ENCODE measurements around the gene MTARC1. TPM values are rescaled to one million over a fixed set of nuclear protein-coding genes. Genes with fewer than 3 reads are reported as not detected.

Gene MTARC1
- total and polyA plus RNA-seq, 2 of the 4 experiments (the other 2 are of a cell fraction) = 0.18 to 0.55 TPM

GRCh38 chr1:220800262-220800661, 13.5 kb downstream of the MTARC1 start:
- Histone ChIP-seq H4K91ac (ENCODE audit: insufficient read depth, low read depth, low read length) (no peak overlapping the region), H4K20me1 (ENCODE audit: insufficient read depth, low read length) (no peaks in the 10 kb centered on the region), H2BK15ac (ENCODE audit: low read depth, low read length) (no peak overlapping the region), H3K56ac (ENCODE audit: extremely low read depth, insufficient read depth, low read length) (no peak overlapping the region), H3K4me2 (ENCODE audit: low read depth, low read length) (no peak overlapping the region), H4K5ac (ENCODE audit: low read depth, low read length) (no peak overlapping the region), H3K27me3 (ENCODE audit: control insufficient read depth, insufficient read depth, low read length) (no peaks in the 10 kb centered on the region; the same call in 1 of the 2 replicates), H3K9me3 (ENCODE audit: control insufficient read depth, insufficient read depth, low read length) (no peaks in the 10 kb centered on the region), H3K4ac (ENCODE audit: low read depth, low read length) (no peak overlapping the region), H2AFZ (replicated peaks; ENCODE audit: low read length, poor library complexity) (no peak overlapping the region), H3K79me1 (ENCODE audit: low read depth in 1 of 2, low read length in 2 of 2) (no peaks in the 10 kb centered on the region), H3K4me1 (ENCODE audit: control insufficient read depth, insufficient read depth, low read length) (peaks cover 10% of the 10 kb centered on the region; the same call in 1 of the 2 replicates), H2BK5ac (ENCODE audit: low read depth, low read length, poor library complexity, severe bottlenecking) (no peak overlapping the region), H3K18ac (ENCODE audit: low read depth, low read length) (no peak overlapping the region), H3K36me3 (ENCODE audit: control insufficient read depth, insufficient read depth, low read length) (no peaks in the 10 kb centered on the region), H2AK9ac (replicated peaks; ENCODE audit: low read depth, low read length, poor library complexity) (no peak overlapping the region), H3K4me3 (ENCODE audit: insufficient read depth, low read depth, low read length) (no peak overlapping the region), H3K27ac (ENCODE audit: insufficient read depth, low read length) (no peak overlapping the region), H3K9me1 (ENCODE audit: insufficient read depth, low read length) (no peaks in the 10 kb centered on the region), H3K9ac (ENCODE audit: low read depth, low read length) (no peak overlapping the region), H2AK5ac (ENCODE audit: low read depth, low read length) (no peak overlapping the region), H4K8ac (ENCODE audit: low read depth in 2 of 2, low read length in 2 of 2) (no peak overlapping the region), H2BK120ac (ENCODE audit: low read depth, low read length) (no peak overlapping the region), H3K23ac (ENCODE audit: low read depth, low read length) (no peak overlapping the region), H2BK20ac (ENCODE audit: low read depth, low read length) (no peak overlapping the region), H3K14ac (replicated peaks; ENCODE audit: low read depth, low read length) (no peak overlapping the region)
- in situ Hi-C loops (cut with MboI; ENCODE audit: low sequenced_read_pairs) = no loop called here
- DNase-seq (no peak), ATAC-seq (ENCODE audit: low read depth) (no peak)
- dilution Hi-C loops (cut with HindIII; ENCODE audit: low sequenced_read_pairs, unreplicated experiment) = no loop called here
- TF ChIP-seq SMC3 (IDR thresholded peaks at IDR 0.05; ENCODE audit: low read depth, low read length) = no peak
- no peak for TF ChIP-seq ELK1 (IDR thresholded peaks at IDR 0.05; ENCODE audit: borderline replicate concordance, low read depth, low read length)
- no peak for TF ChIP-seq CTCF (conservative IDR thresholded peaks at IDR 0.05; ENCODE audit: low read depth, low read length)
- TF ChIP-seq CEBPB (IDR thresholded peaks at IDR 0.05; ENCODE audit: low read depth, low read length) = no peak
- TF ChIP-seq RFX5 (IDR thresholded peaks at IDR 0.05; ENCODE audit: low read depth, low read length) = no peak
- TF ChIP-seq POLR2A (IDR thresholded peaks at IDR 0.05; ENCODE audit: low read depth, low read length) = no peak
- TF ChIP-seq RCOR1 (IDR thresholded peaks at IDR 0.05; ENCODE audit: insufficient replicate concordance, low read length) = no peak
- TF ChIP-seq FOS (IDR thresholded peaks at IDR 0.05; ENCODE audit: low read depth, low read length) = no peak
- no peak for TF ChIP-seq CHD1 (IDR thresholded peaks at IDR 0.05; ENCODE audit: low read depth, low read length)
- no peak for TF ChIP-seq USF2 (IDR thresholded peaks at IDR 0.05; ENCODE audit: low read depth, low read length)
- no peak for TF ChIP-seq MXI1 (IDR thresholded peaks at IDR 0.05; ENCODE audit: borderline replicate concordance, low read depth, low read length)
- no peak for TF ChIP-seq BHLHE40 (IDR thresholded peaks at IDR 0.05; ENCODE audit: low read depth, low read length)
- TF ChIP-seq MAFK (IDR thresholded peaks at IDR 0.05; ENCODE audit: low read depth, low read length) = no peak
- POLR2A ChIA-PET (ENCODE audit: unreplicated experiment) = no interaction called here
- no TSS peak for BruUV-seq (replicated peaks)
- no CpG with 5 or more reads among the region's 6 CpGs for WGBS, 2 experiments (ENCODE audit: extremely low coverage in 2 of 2, insufficient read length in 1 of 2)
- CTCF ChIA-PET = no interaction called here
- intact Hi-C loops (cut with micrococcal nuclease) = no loop called here

Data from IMR-90 (cell line).